Cerebellar nuclear complex (tissue), 1 donor: ENCODE data around the gene GATA5.

ENCODE experiments used
- DNase-seq, 2 experiments: peaks; one replicate each; lab custom pipeline; 2025; lab: John Stamatoyannopoulos, UW

Gene GATA5

GRCh38 chr20:62472941-62473585, 2.7 kb downstream of the GATA5 start:
- DNase-seq, result no peak

GRCh38 chr20:62472138-62472940, 3.5 kb downstream of the GATA5 start:
- DNase-seq, result no peak

GRCh38 chr20:62470459-62470858, 5.3 kb downstream of the GATA5 start:
- no peak for DNase-seq

- DNase-seq, result no peak
These were observed 5.8 kb downstream of the GATA5 start for GRCh38 chr20:62470001-62470400.

GRCh38 chr20:62469352-62469751, 6.4 kb downstream of the GATA5 start:
- DNase-seq, result no peak

GRCh38 chr20:62466806-62467537, 8.8 kb downstream of the GATA5 start:
- no peak for DNase-seq

- DNase-seq, result no peak
These were observed 9.6 kb downstream of the GATA5 start for GRCh38 chr20:62466072-62466760.

- DNase-seq, result no peak
These were observed 10.8 kb downstream of the GATA5 start for GRCh38 chr20:62464990-62465389.

GRCh38 chr20:62464425-62464770, 11.4 kb downstream of the GATA5 start:
- DNase-seq, result no peak

GRCh38 chr20:62463651-62464424, 12.0 kb downstream of the GATA5 start:
- no peak for DNase-seq

- DNase-seq, result no peak
These were observed 12.7 kb downstream of the GATA5 start for GRCh38 chr20:62462976-62463592.

- DNase-seq, result no peak
These were observed 14.0 kb downstream of the GATA5 start for GRCh38 chr20:62461834-62462233.

- no peak for DNase-seq
These were observed 14.6 kb downstream of the GATA5 start for GRCh38 chr20:62461157-62461556.

- no peak for DNase-seq
These were observed 15.1 kb downstream of the GATA5 start for GRCh38 chr20:62460678-62461077.

- no peak for DNase-seq
These were observed 16.3 kb downstream of the GATA5 start for GRCh38 chr20:62459488-62459887.

- DNase-seq, result no peak
These were observed 17.2 kb downstream of the GATA5 start for GRCh38 chr20:62458275-62459251.

GRCh38 chr20:62457831-62458230, 18.0 kb downstream of the GATA5 start:
- no peak for DNase-seq

GRCh38 chr20:62457098-62457497, 18.7 kb downstream of the GATA5 start:
- DNase-seq, result no peak

- DNase-seq, result no peak
These were observed 19.9 kb downstream of the GATA5 start for GRCh38 chr20:62455929-62456328.
